SU-DHL-6 (cell line): ENCODE data around the gene IRX6.

Source experiments
- H2AFZ ChIP-seq: fragments of 200-600 bp; sonication (generic); 2 replicates; pipeline ENCODE4 v1.6.1; 2014; ENCODE audit warnings: low read depth, mild to moderate bottlenecking, moderate library complexity, mixed read lengths, antibody characterized with exemption, low read length; ENCODE audit not compliant: severe bottlenecking
- H3F3A ChIP-seq: fragments of 200-600 bp; shearing (Covaris generic); 2 replicates; pipeline ENCODE4 v1.6.0; 2016; ENCODE audit warnings: antibody characterized with exemption, mild to moderate bottlenecking; ENCODE audit not compliant: insufficient read depth
- H3K27ac ChIP-seq: fragments of 200-600 bp; sonication (generic); 2 replicates; pipeline ENCODE4 v1.5.1; 2016; ENCODE audit warnings: low read depth, mild to moderate bottlenecking, low read length, moderate library complexity, mixed read lengths
- H3K27me3 ChIP-seq: fragments of 200-600 bp; sonication (generic), shearing (Covaris generic); 2 replicates; pipeline ENCODE4 v1.6.0; 2014; ENCODE audit warnings: mild to moderate bottlenecking, low read length
- H3K36me3 ChIP-seq: fragments of 200-600 bp; sonication (generic); 2 replicates; pipeline ENCODE4 v1.6.1; 2014; ENCODE audit warnings: mild to moderate bottlenecking, low read length, mixed read lengths
- H3K4me2 ChIP-seq: fragments of 300-600, 200-600 bp; shearing (Covaris generic), sonication (generic); 2 replicates; pipeline ENCODE4 v1.6.0; 2014; ENCODE audit warnings: low read length, low read depth, mild to moderate bottlenecking; ENCODE audit not compliant: poor library complexity, severe bottlenecking
- H3K4me3 ChIP-seq: fragments of 200-600 bp; sonication (generic); 2 replicates; pipeline ENCODE4 v1.5.1; 2014; ENCODE audit warnings: antibody characterized with exemption, low read length, mild to moderate bottlenecking, mixed read lengths; ENCODE audit not compliant: insufficient read depth, poor library complexity, severe bottlenecking
- H3K79me2 ChIP-seq: fragments of 200-600 bp; sonication (generic); 2 replicates; pipeline ENCODE4 v1.6.1; 2014; ENCODE audit warnings: mild to moderate bottlenecking, low read length, moderate library complexity; ENCODE audit not compliant: insufficient read depth
- H3K9ac ChIP-seq: fragments of 200-600 bp; sonication (generic); 2 replicates; pipeline ENCODE4 v1.7.0; 2014; ENCODE audit warnings: mild to moderate bottlenecking, low read length
- H3K9me2 ChIP-seq: fragments of 200-600 bp; sonication (generic); replicated peaks from 2 replicates; pipeline ENCODE4 v1.6.1; 2014; ENCODE audit warnings: low read length; ENCODE audit not compliant: insufficient read depth
- H3K9me3 ChIP-seq: fragments of 200-600 bp; sonication (generic); 2 replicates; pipeline ENCODE4 v1.6.1; 2014; ENCODE audit warnings: low read length, mixed read lengths; ENCODE audit not compliant: insufficient read depth
- H4K20me1 ChIP-seq: fragments of 200-600 bp; sonication (generic); 2 replicates; pipeline ENCODE4 v1.6.1; 2014; ENCODE audit warnings: low read depth, mild to moderate bottlenecking, antibody characterized with exemption, low read length, moderate library complexity, mixed read lengths
- EZH2phosphoT487 ChIP-seq: fragments of 200-600 bp; sonication (generic), shearing (Covaris generic); conservative IDR thresholded peaks from 2 replicates; pipeline ENCODE4 v1.6.1; 2018; ENCODE audit warnings: mild to moderate bottlenecking, antibody characterized with exemption, low read length, moderate library complexity, mixed read lengths
- TF ChIP-seq, protein P1 (sequence below): fragments of 200-600 bp; sonication (generic); IDR thresholded peaks from one replicate; pipeline ENCODE4 v1.5.1; 2017; ENCODE audit warnings: antibody characterized with exemption, mild to moderate bottlenecking, low read length, moderate library complexity; ENCODE audit not compliant: insufficient read depth, poor library complexity, severe bottlenecking

Gene IRX6

DNA sequence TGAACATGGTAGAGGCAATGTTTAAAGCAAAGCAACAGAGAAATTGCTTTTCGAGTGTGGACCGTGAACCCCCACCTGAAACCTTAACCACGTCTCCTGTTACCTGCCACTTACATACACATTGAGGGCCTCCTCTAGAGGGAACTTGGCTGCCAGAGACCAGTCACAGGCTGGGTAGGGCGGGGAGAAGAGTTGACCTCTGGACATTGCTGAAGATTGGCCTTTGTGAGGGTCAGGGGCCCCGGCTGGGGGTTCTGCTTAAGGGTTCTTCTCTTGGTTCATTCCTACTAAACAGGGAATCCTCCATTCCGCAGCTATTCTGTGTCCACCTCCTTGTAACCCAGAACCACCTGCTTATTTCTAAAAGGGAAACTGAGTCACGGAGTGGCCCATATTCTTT is 53.8 kb downstream of the IRX6 start:
- TF ChIP-seq, protein P1, sequence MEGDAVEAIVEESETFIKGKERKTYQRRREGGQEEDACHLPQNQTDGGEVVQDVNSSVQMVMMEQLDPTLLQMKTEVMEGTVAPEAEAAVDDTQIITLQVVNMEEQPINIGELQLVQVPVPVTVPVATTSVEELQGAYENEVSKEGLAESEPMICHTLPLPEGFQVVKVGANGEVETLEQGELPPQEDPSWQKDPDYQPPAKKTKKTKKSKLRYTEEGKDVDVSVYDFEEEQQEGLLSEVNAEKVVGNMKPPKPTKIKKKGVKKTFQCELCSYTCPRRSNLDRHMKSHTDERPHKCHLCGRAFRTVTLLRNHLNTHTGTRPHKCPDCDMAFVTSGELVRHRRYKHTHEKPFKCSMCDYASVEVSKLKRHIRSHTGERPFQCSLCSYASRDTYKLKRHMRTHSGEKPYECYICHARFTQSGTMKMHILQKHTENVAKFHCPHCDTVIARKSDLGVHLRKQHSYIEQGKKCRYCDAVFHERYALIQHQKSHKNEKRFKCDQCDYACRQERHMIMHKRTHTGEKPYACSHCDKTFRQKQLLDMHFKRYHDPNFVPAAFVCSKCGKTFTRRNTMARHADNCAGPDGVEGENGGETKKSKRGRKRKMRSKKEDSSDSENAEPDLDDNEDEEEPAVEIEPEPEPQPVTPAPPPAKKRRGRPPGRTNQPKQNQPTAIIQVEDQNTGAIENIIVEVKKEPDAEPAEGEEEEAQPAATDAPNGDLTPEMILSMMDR, result no peak
- no peak for TF ChIP-seq EZH2phosphoT487
- Histone ChIP-seq H3K4me3 (no peak overlapping the region), H3K9me2 (no peaks in the 10 kb centered on the region), H3K9me3 (no peaks in the 10 kb centered on the region), H3K27me3 (no peaks in the 10 kb centered on the region), H3K36me3 (no peaks in the 10 kb centered on the region), H3K79me2 (no peaks in the 10 kb centered on the region), H3K27ac (no peak overlapping the region), H4K20me1 (no peaks in the 10 kb centered on the region), H3K9ac (no peak overlapping the region), H3F3A (no peaks in the 10 kb centered on the region), H3K4me2 (no peak overlapping the region), H2AFZ (no peak overlapping the region)

- Histone ChIP-seq H3K79me2 (no peaks in the 10 kb centered on the region), H3K9ac (no peak overlapping the region), H3K9me3 (no peaks in the 10 kb centered on the region), H3K4me2 (no peak overlapping the region), H2AFZ (no peak overlapping the region), H3F3A (no peaks in the 10 kb centered on the region), H3K9me2 (no peaks in the 10 kb centered on the region), H3K4me3 (no peak overlapping the region), H3K36me3 (no peaks in the 10 kb centered on the region), H4K20me1 (no peaks in the 10 kb centered on the region), H3K27me3 (no peaks in the 10 kb centered on the region), H3K27ac (no peak overlapping the region)
- no peak for TF ChIP-seq EZH2phosphoT487
- TF ChIP-seq, protein P1, result no peak
These were observed 54.6 kb downstream of the IRX6 start for GRCh38 chr16:55378616-55379015.

DNA sequence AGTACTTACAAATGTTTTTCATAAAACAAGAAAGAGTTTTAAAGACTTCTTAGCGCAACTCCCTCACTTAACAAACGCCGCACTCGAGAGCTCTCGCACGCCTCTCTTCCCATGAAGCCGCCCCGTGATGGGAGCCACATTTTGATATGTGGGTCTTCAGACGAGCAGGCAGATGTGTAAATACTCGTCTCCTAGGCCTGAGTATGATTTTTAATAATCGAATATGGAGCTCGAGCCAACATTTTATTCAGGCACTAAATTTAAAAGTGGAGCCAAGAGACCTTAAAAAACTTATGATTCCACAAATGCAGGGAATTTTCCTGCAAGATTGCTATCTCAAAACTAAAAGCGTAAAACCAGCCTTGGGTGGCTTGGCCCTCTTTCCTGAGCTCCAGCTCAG is 55.4 kb downstream of the IRX6 start:
- no peak overlapping the region for H3K27ac ChIP-seq
- no peaks in the 10 kb centered on the region for H4K20me1 ChIP-seq
- H3K27me3 ChIP-seq, result no peaks in the 10 kb centered on the region
- H3K4me3 ChIP-seq, result no peak overlapping the region
- no peaks in the 10 kb centered on the region for H3K79me2 ChIP-seq
- no peaks in the 10 kb centered on the region for H3K9me2 ChIP-seq
- H3K9me3 ChIP-seq, result no peaks in the 10 kb centered on the region
- no peak overlapping the region for H2AFZ ChIP-seq
- no peaks in the 10 kb centered on the region for H3K36me3 ChIP-seq
- H3F3A ChIP-seq, result no peaks in the 10 kb centered on the region
- H3K9ac ChIP-seq, result no peak overlapping the region
- TF ChIP-seq EZH2phosphoT487, result no peak
- TF ChIP-seq, protein P1, result no peak
- no peak overlapping the region for H3K4me2 ChIP-seq
